ENCODE data around the gene TRMT112. TPM values are rescaled to one million over a fixed set of nuclear protein-coding genes. Genes with fewer than 3 reads are reported as not detected.
A peak's percentile ranks its signal among the peaks of the same experiment; 100 is the strongest.

TRMT112 gene
- total RNA-seq, 4 donors from 2014 or later: 228 to 435 (median 237) TPM

- WGBS, 2 donors: 24 to 48% methylated on average over 9 to 12 of the region's 23 CpGs
- intact Hi-C loops (cut with DNase I): no loop called here
- H3K27ac ChIP-seq: peak overlapping the region in 1 of 3 donors; percentile 55
Measured at GRCh38 chr11:64355078-64355940, 38.0 kb upstream of the TRMT112 start.

GRCh38 chr11:64353715-64354506 lies 36.6 kb upstream of the TRMT112 start:
- no peak overlapping the region for H3K27ac ChIP-seq

More at GRCh38 chr11:64355078-64355940, 38.0 kb upstream of the TRMT112 start:
- peak; percentile 80 to 82 for DNase-seq
- TF ChIP-seq CTCF (IDR thresholded peaks at IDR 0.05) (peak; percentile 43 to 86 (median 72)), POLR2A (IDR thresholded peaks at IDR 0.05) (no peak)
- Histone ChIP-seq H3K4me3 (replicated peaks in 1 of 3) (no peak overlapping the region), H3K27me3 (no peaks in the 10 kb centered on the region), H3K4me1 (peaks cover 22 to 29% of the 10 kb centered on the region in 2 donors), H3K9me3 (no peaks in the 10 kb centered on the region), H3K36me3 (no peaks in the 10 kb centered on the region)

GRCh38 chr11:64352995-64353714 lies 35.8 kb upstream of the TRMT112 start:
- intact Hi-C loops (cut with DNase I): no loop called here
- no peaks in the 10 kb centered on the region for H3K9me3 ChIP-seq
- peaks cover 5 to 14% of the 10 kb centered on the region in 2 donors for H3K4me1 ChIP-seq
- H3K27ac ChIP-seq: no peak overlapping the region
- DNase-seq: no peak
- H3K27me3 ChIP-seq: no peaks in the 10 kb centered on the region
- TF ChIP-seq CTCF (IDR thresholded peaks at IDR 0.05): no peak
- TF ChIP-seq POLR2A (IDR thresholded peaks at IDR 0.05): no peak
- WGBS, 2 donors: 91 to 93% methylated on average over 5 to 16 of the region's 34 CpGs
- H3K36me3 ChIP-seq: no peaks in the 10 kb centered on the region
- no peak overlapping the region for H3K4me3 ChIP-seq (replicated peaks in 1 of 3)

More at GRCh38 chr11:64353715-64354506, 36.6 kb upstream of the TRMT112 start:
- intact Hi-C loops (cut with DNase I): no loop called here
- DNase-seq: no peak
- H3K4me1 ChIP-seq: peaks cover 11 to 20% of the 10 kb centered on the region in 2 donors
- 83 to 92% methylated on average over 12 to 15 of the region's 20 CpGs for WGBS, 2 donors
- H3K36me3 ChIP-seq: no peaks in the 10 kb centered on the region
- H3K4me3 ChIP-seq (replicated peaks in 1 of 3): no peak overlapping the region
- TF ChIP-seq POLR2A (IDR thresholded peaks at IDR 0.05) (no peak), CTCF (IDR thresholded peaks at IDR 0.05) (no peak)
- no peaks in the 10 kb centered on the region for H3K9me3 ChIP-seq
- H3K27me3 ChIP-seq: no peaks in the 10 kb centered on the region

GRCh38 chr11:64352099-64352994 lies 35.0 kb upstream of the TRMT112 start:
- intact Hi-C loops (cut with DNase I): no loop called here
- no peak for DNase-seq
- 87 to 95% methylated on average over 14 to 27 of the region's 33 CpGs for WGBS, 2 donors

More at GRCh38 chr11:64352099-64352994, 35.0 kb upstream of the TRMT112 start:
- peaks cover 0 to 8% of the 10 kb centered on the region in 2 donors for H3K4me1 ChIP-seq
- no peaks in the 10 kb centered on the region for H3K9me3 ChIP-seq
- TF ChIP-seq CTCF (IDR thresholded peaks at IDR 0.05) (no peak), POLR2A (IDR thresholded peaks at IDR 0.05) (no peak)
- H3K27me3 ChIP-seq: no peaks in the 10 kb centered on the region
- no peak overlapping the region for H3K27ac ChIP-seq
- H3K36me3 ChIP-seq: no peaks in the 10 kb centered on the region
- H3K4me3 ChIP-seq (replicated peaks in 1 of 3): no peak overlapping the region

Data from thyroid gland (tissue), 4 donors.